Measurements from ENCODE around the gene AGPAT4. TPM values are rescaled to one million over a fixed set of nuclear protein-coding genes. Genes with fewer than 3 reads are reported as not detected.

The AGPAT4 gene
- polyA plus RNA-seq, 6 donors from 2014 or later = 0.04 to 3.2 (median 1.4) TPM

GRCh38 chr6:161138543-161139303 is 135.1 kb downstream of the AGPAT4 start:
- Mint-ChIP-seq H3K9me3 (no peaks in the 10 kb centered on the region), H3K4me3 (no peak overlapping the region), H3K36me3 (peaks cover 6 to 7% of the 10 kb centered on the region in 2 donors), H3K27me3 (no peaks in the 10 kb centered on the region), H3K4me1 (peaks cover 6 to 25% (median 17%) of the 10 kb centered on the region in 3 donors), H3K27ac (no peak overlapping the region)
- no peak for DNase-seq
- no peak for ATAC-seq (ENCODE audit: low read depth in 2 of 2)

DNA sequence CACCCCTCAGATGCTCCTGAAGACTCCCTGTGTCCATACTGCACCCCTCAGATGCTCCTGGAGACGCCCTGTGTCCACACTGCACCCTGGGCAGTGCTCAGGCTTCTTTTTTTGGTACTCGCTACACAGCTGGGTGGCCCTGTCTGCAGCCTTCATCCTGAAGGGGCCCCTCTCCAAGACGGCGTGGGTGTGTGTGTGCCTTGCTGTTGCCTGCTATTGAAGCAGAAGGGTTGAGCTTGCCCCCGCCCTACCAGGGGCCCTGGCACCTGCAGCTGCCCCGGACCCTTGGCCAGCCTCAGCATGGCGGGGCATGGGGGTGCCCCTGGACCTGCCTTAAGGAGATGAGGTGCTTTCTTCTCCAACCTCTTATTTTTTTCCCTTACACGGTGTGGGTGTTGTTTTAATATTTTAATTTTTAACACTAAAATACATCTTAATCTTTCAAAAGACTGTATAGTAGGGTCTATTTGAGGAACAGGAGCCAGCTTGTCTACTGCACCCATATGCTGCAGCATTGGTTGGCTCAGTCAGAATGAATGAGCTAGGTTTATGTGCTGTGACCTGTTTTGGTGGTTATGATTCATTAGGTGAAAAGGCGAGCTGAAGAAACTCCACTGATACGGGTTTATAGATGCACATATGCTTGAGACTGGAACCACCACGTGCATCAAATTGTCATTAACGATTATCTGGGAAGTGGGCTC is 135.9 kb downstream of the AGPAT4 start:
- H3K9me3 Mint-ChIP-seq = no peaks in the 10 kb centered on the region
- H3K27ac Mint-ChIP-seq = no peak overlapping the region
- H3K4me3 Mint-ChIP-seq = no peak overlapping the region
- peaks cover 7 to 10% of the 10 kb centered on the region in 2 donors for H3K36me3 Mint-ChIP-seq
- H3K27me3 Mint-ChIP-seq = no peaks in the 10 kb centered on the region
- peaks cover 6 to 25% (median 17%) of the 10 kb centered on the region in 3 donors for H3K4me1 Mint-ChIP-seq
- no peak for DNase-seq
- no peak for ATAC-seq (ENCODE audit: low read depth in 2 of 2)

DNA sequence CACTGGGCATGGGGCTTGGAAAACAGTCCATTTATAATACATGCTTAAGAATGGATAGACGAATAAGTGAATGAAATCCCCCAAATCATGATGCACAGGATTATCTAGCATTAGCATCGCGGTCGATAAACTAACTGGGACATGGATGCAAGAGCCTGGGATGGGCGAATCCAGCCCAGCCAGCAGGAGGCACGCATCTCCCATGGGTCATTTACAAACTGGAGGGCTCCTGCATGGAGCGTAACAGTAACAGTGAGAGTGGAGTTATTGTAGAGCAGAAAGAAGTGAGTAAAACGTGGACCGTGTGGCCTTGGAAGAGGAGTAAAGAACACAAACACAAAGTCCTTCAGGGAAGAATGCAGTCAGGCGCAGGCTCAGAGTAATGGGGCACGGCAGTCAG is 136.5 kb downstream of the AGPAT4 start:
- no peaks in the 10 kb centered on the region for H3K27me3 Mint-ChIP-seq
- H3K4me3 Mint-ChIP-seq = peak overlapping the region in 1 of 8 donors; percentile 10
- H3K4me1 Mint-ChIP-seq = peaks cover 6 to 25% (median 17%) of the 10 kb centered on the region in 3 donors
- DNase-seq = no peak
- ATAC-seq (ENCODE audit: low read depth in 2 of 2) = no peak
- H3K36me3 Mint-ChIP-seq = peaks cover 3 to 8% of the 10 kb centered on the region in 2 donors
- H3K9me3 Mint-ChIP-seq = no peaks in the 10 kb centered on the region
- peak overlapping the region in 1 of 6 donors; percentile 33 for H3K27ac Mint-ChIP-seq

DNA sequence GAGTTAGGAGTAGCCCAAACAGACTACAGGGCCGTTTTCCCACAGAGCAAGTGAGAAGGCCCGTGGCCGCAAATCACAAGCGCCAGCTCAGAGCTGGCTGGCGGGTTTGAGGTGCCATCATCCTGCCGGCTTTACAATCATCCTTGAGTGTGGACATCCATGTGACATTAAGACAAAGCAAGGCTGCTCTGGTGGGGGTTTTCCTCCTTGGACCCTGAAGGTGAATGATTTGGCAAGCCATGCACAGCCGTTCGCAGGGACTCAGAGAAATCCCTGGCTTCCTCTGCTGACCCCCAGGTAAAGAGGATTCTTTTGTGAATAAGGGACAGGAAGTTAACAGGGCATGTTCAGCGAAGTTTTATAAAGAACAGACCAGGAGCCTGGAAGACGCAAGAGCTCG is 137.2 kb downstream of the AGPAT4 start:
- peak overlapping the region in 2 of 6 donors; percentile 48 to 70 for H3K27ac Mint-ChIP-seq
- peaks cover 0 to 5% of the 10 kb centered on the region in 2 donors for H3K36me3 Mint-ChIP-seq
- ATAC-seq (ENCODE audit: low read depth in 2 of 2) (no peak), DNase-seq (no peak)
- H3K27me3 Mint-ChIP-seq = no peaks in the 10 kb centered on the region
- no peaks in the 10 kb centered on the region for H3K9me3 Mint-ChIP-seq
- peaks cover 6 to 25% (median 17%) of the 10 kb centered on the region in 3 donors for H3K4me1 Mint-ChIP-seq
- H3K4me3 Mint-ChIP-seq = no peak overlapping the region

DNA sequence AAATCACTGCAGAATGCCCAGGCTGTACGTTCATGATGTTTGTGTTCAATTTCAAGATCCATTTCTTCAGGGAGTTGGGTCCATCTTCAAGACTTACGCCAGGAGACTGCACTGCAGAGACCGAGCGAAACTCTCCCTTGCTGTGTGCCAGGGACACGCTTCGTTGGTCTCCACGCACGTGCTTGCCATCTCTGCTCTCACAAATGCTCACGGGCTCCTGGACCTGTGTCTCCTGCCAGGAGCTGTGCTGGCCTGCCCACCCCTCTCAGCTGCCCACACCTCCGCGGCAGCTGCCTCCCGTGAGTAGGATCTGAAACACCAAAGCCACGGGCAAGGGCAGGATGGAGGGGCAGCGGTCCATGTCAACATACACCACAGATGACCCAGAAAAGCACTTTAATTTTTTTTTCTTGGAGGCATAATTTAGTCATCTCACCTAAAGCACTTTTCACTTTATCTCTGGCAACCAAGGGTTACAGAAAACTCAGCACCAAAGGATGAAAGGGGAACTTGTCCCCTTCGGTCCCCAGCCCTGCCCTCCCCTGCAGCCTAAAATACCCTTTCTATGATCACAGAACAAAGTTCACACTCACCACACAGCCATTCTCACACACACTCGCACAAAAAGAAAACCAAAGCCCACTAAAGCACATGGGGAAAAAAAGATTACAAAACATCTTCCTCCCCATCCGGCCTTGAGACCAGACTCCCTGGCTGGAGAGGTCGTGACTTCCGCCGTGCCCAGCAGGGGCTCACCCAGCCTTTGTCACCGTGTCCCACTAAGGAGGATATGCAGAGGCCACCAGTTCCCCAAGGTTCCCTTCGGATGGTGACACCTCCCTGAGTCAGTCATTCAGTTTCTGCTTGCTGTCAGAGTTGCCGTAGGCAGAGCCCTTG is 137.9 kb downstream of the AGPAT4 start:
- ATAC-seq (ENCODE audit: low read depth in 2 of 2) (peak; percentile 45 to 52), DNase-seq (no peak)
- H3K4me1 Mint-ChIP-seq = peaks cover 6 to 25% (median 17%) of the 10 kb centered on the region in 3 donors
- H3K9me3 Mint-ChIP-seq = no peaks in the 10 kb centered on the region
- peaks cover 0 to 5% of the 10 kb centered on the region in 2 donors for H3K36me3 Mint-ChIP-seq
- H3K27me3 Mint-ChIP-seq = no peaks in the 10 kb centered on the region
- H3K4me3 Mint-ChIP-seq = peak overlapping the region in 6 of 8 donors; percentile 14 to 62 (median 50)
- H3K27ac Mint-ChIP-seq = peak overlapping the region; percentile 1 to 70 (median 44)

- peaks cover 6 to 25% (median 17%) of the 10 kb centered on the region in 3 donors for H3K4me1 Mint-ChIP-seq
- no peaks in the 10 kb centered on the region for H3K27me3 Mint-ChIP-seq
- peak overlapping the region in 4 of 6 donors; percentile 22 to 70 (median 44) for H3K27ac Mint-ChIP-seq
- no peak for ATAC-seq (ENCODE audit: low read depth in 2 of 2)
- peak overlapping the region in 2 of 8 donors; percentile 12 to 56 for H3K4me3 Mint-ChIP-seq
- peaks cover 5 to 7% of the 10 kb centered on the region in 2 donors for H3K36me3 Mint-ChIP-seq
- H3K9me3 Mint-ChIP-seq = no peaks in the 10 kb centered on the region
- no peak for DNase-seq
Measured at GRCh38 chr6:161134550-161135298, 139.1 kb downstream of the AGPAT4 start.

DNA sequence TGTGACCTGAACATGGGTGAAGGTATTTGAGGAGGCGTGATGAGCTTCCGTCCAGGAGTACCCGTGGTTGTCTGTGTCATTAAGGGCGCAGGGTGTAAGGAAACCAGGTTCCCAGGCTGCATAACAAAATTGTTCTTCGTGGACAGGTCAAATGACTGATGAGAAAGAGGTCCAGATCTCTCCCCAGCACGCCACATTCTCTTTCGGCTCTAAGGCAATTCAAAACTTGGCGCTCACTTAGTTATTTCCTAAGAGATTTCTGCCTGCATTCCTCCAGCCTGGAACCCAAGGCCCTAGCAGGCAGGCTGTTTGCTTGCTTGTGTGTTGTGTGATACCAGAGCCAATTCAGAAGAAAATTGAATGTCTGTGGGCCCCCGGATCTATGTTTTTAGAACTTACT is 139.9 kb downstream of the AGPAT4 start:
- no peaks in the 10 kb centered on the region for H3K27me3 Mint-ChIP-seq

DNA sequence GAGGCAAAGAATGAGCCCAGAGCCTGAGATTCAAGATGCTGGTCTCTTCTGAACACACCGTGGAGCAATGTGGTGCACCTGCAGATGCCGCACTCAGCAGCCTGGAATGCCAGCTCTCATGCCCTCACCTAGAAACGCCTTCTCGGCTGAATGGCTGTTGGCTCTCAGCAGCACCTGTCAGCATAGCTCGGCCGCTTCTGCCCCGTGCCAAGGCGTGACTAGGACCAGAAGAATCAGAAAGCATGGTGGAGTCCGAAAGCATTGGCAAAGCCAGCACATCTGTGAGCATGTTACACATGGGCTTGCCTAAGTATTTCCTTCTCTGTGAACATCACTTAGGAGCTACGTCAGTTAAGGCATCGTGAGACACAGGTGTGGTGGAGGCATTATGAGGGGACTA is 141.5 kb downstream of the AGPAT4 start:
- ATAC-seq (ENCODE audit: low read depth in 2 of 2) (no peak), DNase-seq (no peak)
- H3K4me1 Mint-ChIP-seq = peaks cover 6 to 25% (median 16%) of the 10 kb centered on the region in 3 donors
- H3K36me3 Mint-ChIP-seq = peaks cover 9 to 20% of the 10 kb centered on the region in 2 donors
- H3K4me3 Mint-ChIP-seq = no peak overlapping the region
- H3K27me3 Mint-ChIP-seq = no peaks in the 10 kb centered on the region
- H3K9me3 Mint-ChIP-seq = no peaks in the 10 kb centered on the region
- H3K27ac Mint-ChIP-seq = no peak overlapping the region

More for the DNA sequence above, 139.9 kb downstream of the AGPAT4 start:
- ATAC-seq (ENCODE audit: low read depth in 2 of 2) = no peak
- no peak overlapping the region for H3K4me3 Mint-ChIP-seq
- peaks cover 7 to 9% of the 10 kb centered on the region in 2 donors for H3K36me3 Mint-ChIP-seq
- H3K27ac Mint-ChIP-seq = no peak overlapping the region
- DNase-seq = no peak
- no peaks in the 10 kb centered on the region for H3K9me3 Mint-ChIP-seq
- peaks cover 6 to 25% (median 17%) of the 10 kb centered on the region in 3 donors for H3K4me1 Mint-ChIP-seq

DNA sequence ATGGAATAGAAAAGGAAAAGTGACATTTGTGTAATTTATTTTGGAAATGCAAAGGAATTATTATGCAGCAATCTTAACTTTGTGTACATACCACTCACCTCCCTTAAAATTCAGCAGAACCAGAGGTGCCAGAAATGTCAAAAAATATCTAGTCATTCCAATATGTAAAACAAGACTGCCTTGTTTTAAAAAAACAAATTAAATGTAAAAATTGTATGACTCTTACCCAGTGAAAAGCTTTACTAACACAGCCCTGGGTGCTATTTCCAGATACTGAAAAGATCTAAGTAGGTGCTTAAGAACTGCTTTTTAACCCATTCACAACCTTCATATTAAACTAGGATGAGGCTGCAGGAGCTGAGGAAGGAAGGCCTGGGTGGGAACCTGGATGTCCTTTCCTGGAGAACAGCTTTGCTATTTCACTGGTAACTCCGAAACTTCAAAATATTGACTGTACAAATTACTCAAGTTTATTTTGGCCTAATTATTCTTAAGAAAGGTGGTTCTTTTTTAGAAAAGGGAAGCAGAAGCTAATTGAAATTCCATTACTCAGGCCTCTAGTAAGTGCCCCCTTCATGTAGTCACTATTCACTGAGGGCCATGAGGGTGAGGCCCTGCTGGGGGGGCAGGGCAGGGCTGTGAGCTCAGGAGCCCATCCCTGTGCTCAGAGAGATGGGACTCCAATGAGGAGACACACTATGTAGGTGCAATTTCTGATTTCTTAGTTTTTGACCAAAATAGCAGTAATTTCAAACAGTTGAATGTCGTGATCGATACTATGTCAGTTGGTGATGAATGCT is 142.7 kb downstream of the AGPAT4 start:
- Mint-ChIP-seq H3K4me3 (no peak overlapping the region), H3K9me3 (peaks cover 0 to under 1% (median 0%) of the 10 kb centered on the region in 7 donors), H3K4me1 (peaks cover 3 to 15% (median 10%) of the 10 kb centered on the region in 3 donors), H3K27ac (peak overlapping the region in 1 of 6 donors; percentile 60), H3K27me3 (no peaks in the 10 kb centered on the region), H3K36me3 (peaks cover 16 to 25% of the 10 kb centered on the region in 2 donors)
- DNase-seq = no peak
- no peak for ATAC-seq (ENCODE audit: low read depth in 2 of 2)

- H3K4me1 Mint-ChIP-seq = peaks cover 0 to 8% (median 4%) of the 10 kb centered on the region in 3 donors
- peak overlapping the region in 1 of 6 donors; percentile 10 for H3K27ac Mint-ChIP-seq
- H3K27me3 Mint-ChIP-seq = no peaks in the 10 kb centered on the region
- DNase-seq (no peak), ATAC-seq (ENCODE audit: low read depth in 2 of 2) (no peak)
- no peak overlapping the region for H3K4me3 Mint-ChIP-seq
- H3K36me3 Mint-ChIP-seq = peaks cover 22 to 32% of the 10 kb centered on the region in 2 donors
- H3K9me3 Mint-ChIP-seq = peaks cover 0 to 4% (median 0%) of the 10 kb centered on the region in 7 donors
Measured at GRCh38 chr6:161130541-161130940, 143.3 kb downstream of the AGPAT4 start.

- Mint-ChIP-seq H3K36me3 (peaks cover 40 to 48% of the 10 kb centered on the region in 2 donors), H3K4me1 (no peaks in the 10 kb centered on the region), H3K9me3 (peaks cover 6 to 22% (median 15%) of the 10 kb centered on the region in 7 donors), H3K4me3 (no peak overlapping the region), H3K27me3 (no peaks in the 10 kb centered on the region), H3K27ac (peak overlapping the region in 1 of 6 donors; percentile 48)
- ATAC-seq (ENCODE audit: low read depth in 2 of 2) (no peak), DNase-seq (no peak)
Measured at GRCh38 chr6:161128680-161129196, 145.1 kb downstream of the AGPAT4 start.

All from naive B cell (primary cell).